HG03521 (cell line): ENCODE measurements around the gene CCDC57.
"Not testable (repeated sequence)": the region's sequence is repeated elsewhere in the genome, so short reads cannot be mapped to it uniquely, and the experiment has no call there.

Experiments used
- ATAC-seq: cut with Tn5 transposase; IDR thresholded peaks from one replicate; pipeline ENCODE4 v1.9.1; 2021; ENCODE audit warnings: mild to moderate bottlenecking, moderate library complexity; ENCODE audit not compliant: unreplicated experiment

Gene CCDC57

DNA sequence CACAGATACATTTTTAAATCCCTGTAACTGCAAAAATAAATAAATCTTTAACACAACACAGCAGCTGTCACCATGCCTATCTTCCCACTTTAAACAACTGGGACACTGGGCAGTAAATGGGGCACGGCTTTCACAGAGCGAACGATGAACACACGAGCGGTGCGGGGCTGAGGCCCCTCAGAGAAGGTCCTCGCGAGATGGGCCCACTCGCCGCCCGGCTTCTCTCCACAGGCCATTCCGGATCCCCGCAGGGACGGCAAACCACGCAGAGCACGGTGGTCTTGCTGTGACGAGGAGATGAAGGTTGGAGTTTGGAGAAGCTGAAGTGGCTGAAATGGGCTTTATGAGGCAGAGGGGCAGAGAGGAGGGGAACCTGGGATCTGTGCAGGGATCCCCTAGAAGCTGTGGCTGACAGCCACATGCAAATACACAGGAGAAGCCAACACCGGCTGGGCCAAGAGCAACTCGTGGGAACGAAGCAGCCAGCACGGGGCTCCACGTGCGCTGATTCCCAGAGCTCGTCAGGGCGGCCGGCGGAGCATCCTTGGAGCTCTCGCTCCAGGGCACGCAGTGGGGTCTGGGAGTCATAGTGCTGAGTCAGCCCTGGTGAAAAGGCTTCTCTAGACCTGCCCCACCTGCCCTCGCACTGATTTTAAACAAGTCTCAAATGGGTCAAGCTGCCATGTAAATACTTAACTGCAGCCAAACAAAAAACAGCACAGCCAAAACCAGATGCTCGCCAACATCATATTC lies 31.7 kb downstream of the CCDC57 start:
- ATAC-seq: no peak

DNA sequence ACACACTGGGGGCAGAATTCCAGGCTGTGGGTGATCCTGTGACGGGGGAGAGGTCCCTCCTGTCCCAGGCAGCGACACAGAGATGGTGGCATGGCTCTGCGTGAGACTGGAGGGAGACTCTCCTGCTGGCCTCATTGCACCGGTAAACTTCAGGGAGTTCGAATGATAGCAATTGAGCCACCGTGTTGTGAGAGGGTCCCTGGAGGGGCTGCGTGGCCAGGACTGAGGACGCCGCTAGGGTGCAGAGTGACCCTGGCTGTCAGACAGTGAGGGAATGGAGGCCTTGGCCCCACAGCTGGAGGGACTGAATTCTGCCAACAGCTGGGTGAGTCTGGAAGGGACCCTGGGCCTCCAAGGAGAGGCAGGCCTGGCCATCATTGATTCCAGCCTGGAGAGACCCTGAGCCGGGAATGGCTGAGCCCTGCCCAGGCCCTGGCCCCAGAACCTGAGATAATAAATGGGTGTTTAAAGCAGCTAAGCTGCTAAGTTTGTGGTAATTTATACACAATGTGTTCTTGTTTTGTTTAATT lies 32.6 kb downstream of the CCDC57 start:
- no peak for ATAC-seq

DNA sequence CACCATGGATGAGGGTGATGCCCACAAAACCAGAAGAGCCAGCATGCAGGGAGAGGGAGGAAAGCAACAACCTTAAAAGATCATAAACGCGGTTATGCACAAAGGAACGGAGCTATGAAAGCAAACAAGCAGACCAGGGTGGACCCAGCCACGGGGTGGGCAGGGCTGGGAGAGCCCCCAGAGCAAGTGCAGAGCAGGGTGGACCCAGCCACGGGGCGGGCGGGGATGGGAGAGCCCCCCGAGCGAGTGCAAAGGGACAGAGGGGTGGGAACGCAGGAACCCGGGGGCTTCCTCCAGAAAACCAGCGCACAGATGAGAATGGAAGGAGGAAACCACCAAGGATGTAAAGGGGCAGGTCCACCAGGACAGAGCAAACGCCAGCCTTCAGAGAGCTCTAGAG lies 33.2 kb downstream of the CCDC57 start:
- ATAC-seq: no peak

DNA sequence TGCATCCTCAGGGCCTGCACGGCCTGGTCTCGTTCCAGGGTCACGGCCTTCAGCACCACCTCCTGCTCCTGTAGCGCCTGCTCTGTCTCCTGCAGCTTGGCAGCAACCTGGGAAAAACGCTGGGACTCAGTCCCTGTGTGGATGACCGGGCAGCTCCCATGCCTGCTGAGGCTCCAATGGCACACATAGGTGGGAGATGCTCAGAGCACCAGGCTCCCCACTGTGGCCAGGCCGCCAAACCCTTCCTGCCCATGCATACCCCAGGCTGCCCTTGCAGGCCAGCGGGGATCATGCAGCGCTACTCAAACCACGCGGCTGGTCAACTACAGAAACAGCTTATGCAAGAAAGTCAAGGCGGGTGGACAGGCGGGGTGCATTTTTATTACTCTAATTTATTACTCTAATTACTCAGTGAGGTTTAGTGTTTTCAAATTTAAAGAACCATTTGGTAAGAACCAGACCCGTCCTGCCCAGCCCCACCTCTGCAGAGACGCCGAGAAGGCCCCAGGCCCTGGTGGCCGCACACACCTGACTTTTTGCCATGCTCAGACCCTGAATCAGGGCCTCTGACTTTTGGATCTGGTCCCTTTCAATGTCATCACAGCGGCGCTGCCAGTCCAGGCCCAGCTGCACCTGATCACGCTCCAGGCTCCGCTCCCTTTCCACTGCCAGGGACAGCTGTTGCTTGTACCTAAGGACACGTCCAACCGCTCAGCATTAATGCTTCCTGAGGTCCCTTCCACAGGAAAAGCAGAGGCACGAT lies 34.0 kb downstream of the CCDC57 start:
- ATAC-seq: no peak

DNA sequence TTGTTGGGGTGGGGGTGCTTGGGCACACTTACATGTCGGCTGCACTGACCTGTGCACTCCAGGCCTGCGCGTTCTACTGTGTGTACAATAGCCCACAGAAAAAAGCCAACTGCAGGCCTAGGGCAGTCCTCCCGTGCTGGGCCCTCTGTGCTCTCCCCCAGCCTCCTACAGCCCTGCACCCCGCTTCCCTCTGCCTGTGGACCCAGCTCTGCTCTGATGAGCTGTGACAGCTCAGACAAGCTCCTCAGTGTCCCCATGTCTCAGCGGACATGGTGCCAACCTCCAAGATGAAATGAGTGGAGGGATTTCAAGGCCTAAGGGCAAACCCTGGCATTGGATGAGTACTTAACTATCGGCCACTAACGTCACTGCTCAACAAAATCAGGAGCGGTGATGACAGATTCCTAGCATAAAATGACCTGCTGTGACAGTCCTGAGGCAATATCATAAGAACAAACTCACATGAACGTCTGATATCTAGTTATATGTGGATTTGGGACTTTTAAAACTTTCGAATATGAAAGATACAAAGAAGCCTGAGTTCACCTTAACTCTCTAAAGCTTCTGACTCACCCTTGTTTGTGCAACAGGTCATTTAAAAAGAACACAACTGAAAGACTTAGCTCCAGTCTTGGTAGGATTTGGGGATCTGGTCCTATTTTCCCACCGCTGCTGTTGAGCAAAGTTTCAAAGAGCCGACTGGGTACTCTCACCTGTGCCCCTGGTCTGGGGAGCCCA lies 34.7 kb downstream of the CCDC57 start:
- ATAC-seq: no peak

DNA sequence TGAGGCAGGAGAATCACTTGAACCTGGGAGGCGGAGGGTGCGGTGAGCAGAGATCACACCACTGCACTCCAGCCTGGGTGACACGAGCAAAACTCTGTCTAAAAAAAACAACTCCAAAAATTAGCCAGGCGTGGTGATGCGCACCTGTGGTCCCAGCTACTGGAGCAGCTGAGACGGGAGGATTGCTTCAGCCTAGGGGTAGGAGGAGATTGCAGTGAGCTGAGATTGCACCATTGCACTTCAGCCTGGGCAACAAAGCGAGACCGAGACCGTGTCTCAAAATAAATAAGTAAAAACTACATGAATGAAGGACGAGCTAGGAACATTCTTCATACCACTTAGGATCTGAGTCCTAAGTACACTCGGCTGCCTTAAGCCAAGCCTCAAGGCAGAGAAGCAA lies 35.4 kb downstream of the CCDC57 start:
- no peak for ATAC-seq

DNA sequence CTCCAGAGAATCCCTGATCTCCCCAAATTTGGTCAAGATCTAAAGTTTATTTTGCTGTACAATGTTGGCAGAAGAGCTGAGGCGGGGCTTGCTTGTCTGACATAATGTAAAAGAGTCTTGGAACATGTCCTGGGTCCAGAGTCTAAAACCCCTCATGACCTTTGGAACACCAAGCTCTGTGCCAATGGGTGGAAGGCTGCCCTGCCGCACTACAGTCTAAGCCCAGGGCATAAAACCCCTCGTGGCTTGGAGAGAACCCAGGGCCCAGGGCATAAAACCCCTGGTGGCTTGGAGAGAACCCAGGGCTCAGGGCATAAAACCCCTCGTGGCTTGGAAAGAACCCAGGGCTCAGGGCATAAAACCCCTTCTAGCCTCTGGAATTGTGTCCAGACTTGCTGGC lies 36.7 kb downstream of the CCDC57 start:
- ATAC-seq: no peak

DNA sequence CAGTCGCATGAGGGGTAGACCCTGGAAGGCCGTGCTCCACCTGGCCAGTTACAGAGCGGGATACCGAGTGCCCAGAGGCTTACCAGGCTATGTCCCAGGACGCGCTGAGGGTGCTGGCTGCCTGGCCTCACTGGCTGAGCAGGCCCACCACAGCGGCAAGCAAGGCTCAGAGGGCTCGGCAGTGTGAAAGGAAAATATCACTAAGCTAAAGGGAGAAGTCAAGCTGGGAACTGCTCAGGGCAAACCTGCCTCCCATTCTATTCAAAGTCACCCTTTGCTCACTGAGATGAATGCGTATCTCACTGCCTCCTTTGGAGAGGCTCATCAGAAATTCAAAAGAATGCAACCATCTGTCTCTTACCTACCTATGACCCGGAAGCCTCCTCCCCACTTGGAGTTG lies 37.4 kb downstream of the CCDC57 start:
- ATAC-seq: no peak

DNA sequence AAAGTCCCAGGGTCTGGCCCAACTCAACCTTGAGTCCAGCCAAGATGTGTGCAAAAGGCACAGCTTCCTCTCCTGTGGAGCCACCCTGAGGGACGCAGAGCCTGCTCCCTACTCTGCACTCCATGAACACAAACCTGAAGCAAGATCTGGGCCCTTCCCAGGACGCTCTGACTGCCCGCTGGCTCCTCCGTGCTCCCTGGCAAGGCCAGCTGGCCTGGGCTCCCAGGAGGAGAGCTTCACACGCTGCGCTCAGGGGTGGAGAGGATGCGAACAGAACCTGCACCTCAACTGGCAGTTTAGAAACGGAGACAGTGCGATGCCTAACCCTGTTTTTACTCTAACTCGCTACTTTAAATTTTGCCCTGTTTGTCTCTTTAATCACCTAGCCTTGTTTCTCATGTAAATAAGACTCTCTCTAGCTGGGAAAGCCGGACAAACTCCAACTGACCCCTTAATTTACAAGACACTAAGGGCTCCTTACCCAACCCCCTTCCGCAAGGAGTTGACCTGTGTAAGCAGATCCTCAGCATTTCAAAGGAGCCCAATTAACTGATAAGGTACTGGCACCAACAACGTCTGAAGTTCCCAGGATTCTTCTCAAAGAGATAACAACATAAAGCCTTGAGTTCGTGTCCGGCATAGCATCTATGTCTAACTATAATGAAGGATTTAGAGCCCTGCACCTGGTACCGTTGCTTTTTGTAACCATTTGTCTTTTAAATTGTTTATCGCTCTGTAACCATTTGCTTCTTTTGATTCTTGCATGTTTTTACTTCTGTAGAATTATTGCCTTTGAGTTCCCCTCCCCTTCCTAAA lies 38.4 kb downstream of the CCDC57 start:
- ATAC-seq: not testable (repeated sequence)

DNA sequence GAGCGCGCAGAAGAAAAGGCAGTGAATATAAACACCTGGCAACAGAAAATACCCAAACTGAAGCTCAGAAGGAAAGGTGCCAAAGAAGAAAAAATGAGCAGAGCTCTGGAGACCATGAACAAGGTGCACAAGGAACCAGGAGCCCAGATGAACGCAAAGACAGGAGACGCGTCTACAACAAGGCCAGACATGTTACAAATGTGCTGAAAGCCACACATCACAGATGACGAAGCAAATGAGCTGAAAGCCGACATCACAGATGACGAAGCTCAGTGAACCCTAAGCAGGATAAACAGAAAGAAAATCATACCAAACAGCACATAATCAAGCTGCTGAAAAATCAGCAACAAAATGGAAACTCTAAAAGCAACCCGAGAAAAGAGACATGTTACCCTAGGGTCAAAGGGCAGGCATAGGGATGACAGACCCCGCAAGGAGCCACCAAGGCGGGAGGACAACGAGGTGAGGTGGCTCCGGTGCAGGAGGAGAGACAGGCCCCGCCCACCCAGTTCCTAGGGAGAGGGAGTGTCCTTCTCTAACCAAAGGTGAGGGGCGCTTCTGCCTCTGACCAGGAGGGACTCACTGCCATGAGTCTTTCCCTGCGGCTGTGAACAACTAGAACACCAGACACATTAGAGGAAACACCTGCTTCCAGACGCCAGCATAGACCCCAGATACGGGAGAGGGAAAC lies 39.1 kb downstream of the CCDC57 start:
- no peak for ATAC-seq

DNA sequence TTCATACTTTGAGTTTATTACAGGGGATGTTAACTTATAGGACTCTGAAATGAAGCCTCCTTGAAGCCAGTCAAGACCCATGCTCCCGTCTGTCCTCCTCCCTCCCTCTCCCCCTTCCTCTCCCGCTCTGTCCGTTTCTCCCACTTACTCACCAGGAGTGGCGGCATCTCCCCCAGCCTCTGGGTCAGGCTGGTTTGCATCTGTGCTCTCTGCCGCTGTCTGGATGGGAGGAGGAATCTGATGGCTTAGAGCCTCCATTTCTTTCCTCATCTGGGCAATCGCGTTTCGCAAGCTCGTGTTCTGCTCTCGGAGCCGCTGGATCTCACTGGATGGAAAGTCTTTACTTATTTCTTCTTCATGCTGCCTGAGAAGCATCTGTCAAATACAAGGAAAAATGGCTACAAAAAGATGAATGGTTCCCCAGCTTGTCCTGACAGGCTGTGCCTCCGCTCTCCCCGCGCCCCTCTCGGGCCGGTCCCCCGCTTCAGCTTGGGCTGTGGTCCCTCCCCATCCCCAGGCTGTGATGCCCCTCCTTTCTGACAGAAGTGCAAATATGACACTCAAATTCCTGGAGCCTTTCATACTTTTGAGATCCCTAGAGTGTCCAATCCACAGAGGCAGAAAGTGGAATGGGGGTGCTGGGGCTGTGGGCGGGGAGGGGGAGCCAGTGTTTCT lies 40.0 kb downstream of the CCDC57 start:
- ATAC-seq: no peak

DNA sequence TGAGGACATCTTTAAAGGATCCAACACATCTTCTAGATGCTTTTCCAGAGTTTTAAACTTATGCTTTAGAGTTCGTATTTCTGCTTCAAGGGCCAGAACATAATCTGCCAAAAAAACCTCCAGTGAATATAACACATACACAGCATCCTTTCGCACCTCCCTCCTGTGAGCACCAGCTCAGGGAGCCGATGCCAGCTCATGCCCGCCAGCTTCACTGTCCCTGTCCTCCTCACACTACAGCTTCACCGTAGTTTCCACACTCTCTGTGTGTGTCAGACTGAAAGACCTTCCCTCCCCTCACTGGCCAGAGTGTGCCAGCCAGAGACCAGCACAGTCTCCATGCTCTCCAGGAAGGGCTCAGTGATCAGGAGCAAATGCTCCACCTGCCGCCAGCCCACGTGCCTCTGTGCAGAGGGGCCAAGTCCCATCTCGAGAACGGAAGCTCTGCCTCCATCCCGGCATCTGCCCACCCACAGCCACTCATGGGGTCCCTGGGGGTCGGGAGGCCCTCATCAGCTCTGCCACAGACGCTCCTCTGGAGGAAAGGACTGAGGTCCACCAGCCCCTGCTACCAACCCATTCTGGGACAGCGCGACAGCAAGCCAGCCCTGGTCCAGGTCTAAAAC lies 40.8 kb downstream of the CCDC57 start:
- no peak for ATAC-seq

DNA sequence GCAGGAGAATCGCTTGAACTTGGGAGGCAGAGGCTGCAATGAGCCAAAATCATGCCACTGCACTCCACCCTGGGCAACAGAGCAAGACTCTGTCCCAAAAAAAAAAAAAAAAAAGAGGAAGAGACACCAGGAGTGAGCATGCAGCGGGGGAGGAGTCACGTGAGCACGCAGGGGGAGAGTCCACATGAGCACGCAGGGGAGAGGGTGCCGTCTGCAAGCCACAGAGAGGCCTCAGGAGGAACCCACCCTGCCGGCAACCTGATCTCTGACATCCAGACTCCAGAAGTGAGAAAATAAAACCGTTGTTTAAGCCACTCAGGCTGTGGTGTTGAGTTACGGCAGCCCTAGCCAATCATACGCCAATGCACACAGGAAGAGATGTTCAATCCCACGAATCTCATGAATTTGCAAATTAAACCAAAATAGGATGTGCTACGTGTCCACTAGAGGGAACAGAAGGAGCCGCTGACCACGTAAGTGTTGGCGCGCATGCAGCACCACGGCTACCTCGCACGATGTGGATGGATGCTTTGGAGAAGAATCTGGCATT lies 42.2 kb downstream of the CCDC57 start:
- ATAC-seq: no peak

DNA sequence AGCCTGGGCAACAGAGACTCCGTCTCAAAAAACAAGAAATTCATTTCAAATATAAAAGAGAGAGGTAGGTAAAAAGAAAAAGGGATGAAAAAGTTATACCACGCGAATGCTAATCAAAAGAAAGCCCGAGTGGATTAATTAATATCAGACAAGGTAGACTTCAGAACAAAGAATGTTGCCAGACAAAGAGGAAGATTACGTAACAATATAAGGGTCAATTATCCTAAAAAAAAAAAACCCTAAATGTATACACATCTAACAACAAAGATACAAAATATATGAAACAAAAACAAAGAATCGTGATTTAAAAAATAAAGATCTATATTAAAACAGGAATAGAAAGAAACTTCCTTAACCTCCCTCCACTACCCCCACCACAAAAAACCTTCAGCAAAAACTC lies 44.1 kb downstream of the CCDC57 start:
- ATAC-seq: no peak

DNA sequence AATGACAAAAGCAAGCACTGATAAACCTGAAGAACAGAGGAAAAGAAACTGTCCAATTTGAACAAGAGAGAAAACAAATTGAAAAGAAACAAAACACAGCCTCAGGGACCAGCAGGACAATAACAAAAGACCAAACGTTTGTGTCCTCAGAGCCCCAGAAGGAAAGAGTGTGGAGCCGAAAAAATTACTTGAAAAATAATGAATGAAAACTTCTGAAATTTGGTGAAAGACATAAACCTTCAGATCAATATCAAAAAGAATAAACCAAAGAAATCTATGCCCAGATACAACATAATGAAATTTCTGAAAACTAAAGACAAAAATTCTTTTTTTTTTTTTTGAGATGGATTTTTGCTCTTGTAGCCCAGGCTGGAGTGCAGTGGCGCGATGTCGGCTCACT lies 45.6 kb downstream of the CCDC57 start:
- ATAC-seq: no peak

DNA sequence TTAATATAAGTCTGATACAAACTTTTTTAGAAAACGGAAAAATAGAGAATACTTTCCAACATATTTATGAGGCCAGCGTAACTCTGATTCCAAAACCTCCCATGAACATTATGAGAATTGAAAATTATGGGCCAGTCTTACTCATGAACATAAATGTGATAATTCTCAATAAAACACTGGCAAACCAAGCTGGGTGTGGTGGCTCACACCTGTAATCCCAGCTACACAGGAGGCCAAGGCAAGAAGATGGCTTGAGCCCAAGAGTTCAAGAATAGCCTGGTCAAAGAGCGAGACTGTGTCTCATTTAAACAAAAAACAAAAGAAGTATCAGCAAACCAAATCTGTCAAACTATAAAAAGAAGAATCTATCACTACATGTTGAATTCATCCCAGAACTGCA lies 47.8 kb downstream of the CCDC57 start:
- no peak for ATAC-seq

DNA sequence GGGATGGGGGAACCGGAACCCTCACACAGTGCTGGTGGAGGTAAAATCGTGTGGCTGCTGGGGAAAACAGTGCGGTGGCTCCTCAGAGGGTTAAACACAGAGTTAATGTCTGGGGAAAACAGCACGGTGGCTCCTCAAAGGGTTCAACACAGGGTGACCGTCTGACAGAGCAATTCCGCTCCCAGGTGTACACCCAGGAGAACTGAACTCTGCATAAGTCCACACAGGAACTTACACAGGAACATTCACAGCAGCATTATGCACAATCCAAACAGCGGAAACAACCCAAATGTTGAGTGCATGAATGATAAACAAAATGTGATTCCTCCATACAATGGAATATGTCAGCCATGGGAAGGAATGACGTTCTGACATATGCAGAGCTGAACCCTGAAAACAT lies 51.4 kb downstream of the CCDC57 start:
- no peak for ATAC-seq

DNA sequence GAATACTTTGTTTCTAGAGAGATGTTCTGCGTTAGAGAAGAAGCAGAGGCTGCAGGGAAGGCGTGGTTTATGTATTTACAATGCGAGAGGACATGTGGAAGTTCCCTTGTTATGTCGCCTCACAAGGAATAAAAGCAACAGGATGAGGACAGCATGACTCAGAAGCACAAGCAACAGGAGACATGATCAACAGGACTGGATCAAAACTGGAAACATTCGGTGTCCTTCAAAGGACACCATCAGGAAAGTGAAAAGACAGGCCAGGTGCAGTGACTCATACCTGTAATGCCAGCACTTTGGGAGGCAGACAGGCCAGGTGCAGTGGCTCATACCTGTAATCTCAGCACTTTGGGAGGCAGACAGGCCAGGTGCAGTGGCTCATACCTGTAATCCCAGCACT lies 52.6 kb downstream of the CCDC57 start:
- no peak for ATAC-seq

DNA sequence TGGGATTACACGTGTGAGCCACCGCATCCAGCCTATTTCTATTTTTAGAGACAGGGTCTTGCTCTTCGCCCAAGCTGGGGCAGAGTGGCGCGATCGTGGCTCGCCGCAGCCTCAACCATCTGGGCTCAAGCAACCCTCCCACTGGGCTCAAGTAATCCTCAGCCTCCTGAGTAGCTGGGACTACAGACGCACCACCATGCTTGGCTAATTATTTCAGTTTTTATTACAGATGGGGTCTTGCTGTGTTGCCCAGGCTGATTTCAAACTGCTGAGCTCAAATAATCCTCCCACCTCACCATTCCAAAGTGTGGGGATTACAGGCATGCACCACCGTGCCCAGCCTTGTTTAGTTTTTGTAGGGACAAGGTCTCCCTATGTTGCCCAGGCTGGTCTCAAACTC lies 53.8 kb downstream of the CCDC57 start:
- ATAC-seq: no peak
